ENCODE results near the gene NUP210.

The NUP210 gene

DNA sequence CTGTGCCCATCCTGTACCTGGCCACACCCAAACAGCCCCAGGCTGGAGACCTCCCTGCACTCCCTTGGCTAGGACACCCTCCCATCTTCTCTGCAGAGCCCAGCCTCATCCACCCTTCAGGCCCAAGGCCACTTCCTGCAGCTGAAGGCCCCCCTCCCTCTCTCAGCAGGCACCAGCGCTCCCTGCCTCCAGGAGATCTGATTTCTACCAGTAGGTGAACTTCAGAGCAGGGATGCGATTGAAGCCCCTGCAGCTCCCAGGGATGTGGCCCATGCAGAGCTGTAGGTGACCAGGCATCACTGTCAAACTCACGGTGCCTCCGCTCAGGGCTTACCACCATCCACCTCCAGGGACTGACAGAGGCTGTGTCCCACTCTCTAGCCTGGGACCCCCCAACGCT lies 96.3 kb downstream of the NUP210 start:
- DNase-seq (ENCODE audit: low read depth) = no peak

DNA sequence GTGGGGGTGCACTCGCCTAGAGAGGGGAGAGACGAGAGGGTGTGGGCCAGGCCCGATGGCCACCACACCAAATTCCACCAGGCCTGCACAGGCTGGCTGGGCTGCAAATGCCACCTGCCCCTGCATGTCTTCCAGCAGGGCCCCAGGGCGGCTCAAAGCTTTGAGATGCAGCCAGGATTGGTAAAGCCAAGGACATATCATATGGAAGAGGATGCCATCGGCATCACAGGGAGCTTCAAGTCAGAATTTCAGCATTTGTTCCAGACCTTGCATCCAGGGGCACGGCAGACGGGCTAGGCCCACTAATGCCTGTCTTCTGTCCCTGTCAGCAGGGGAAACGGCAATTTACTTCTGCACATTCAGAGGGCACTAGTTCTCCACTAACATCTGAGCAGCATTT lies 97.8 kb downstream of the NUP210 start:
- DNase-seq (ENCODE audit: low read depth) = no peak

DNA sequence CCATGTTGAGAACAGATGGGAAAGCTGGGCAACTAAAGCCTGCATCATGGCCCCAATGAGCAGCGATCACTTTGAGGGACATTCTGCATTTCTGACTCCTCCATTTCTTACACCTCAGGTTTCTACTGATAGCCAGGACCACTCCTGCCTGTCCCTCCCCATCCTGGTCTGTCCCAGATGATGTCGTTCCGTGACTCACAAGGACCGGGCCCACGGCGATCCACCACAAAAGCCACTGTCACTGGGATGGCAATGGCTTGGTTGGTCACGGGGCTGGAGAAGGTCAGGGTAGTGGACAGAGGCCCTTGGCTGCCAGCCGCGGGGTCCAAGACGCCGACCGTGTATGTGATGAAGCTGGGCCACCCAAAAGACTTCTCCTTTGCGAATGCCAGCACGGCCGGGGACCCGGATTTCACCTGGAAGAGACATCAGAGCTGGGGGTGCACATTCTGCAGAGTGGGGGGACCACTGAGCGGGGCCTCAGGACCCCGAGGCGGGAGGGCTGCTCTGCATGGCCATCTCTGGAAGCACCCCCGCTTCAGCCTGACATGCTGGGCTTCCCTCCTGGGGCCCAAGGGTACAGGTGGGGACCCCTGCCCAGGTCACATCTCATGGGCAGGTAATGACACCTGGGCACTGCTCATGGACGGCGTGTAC lies 100.4 kb downstream of the NUP210 start:
- DNase-seq (ENCODE audit: low read depth) = no peak

DNA sequence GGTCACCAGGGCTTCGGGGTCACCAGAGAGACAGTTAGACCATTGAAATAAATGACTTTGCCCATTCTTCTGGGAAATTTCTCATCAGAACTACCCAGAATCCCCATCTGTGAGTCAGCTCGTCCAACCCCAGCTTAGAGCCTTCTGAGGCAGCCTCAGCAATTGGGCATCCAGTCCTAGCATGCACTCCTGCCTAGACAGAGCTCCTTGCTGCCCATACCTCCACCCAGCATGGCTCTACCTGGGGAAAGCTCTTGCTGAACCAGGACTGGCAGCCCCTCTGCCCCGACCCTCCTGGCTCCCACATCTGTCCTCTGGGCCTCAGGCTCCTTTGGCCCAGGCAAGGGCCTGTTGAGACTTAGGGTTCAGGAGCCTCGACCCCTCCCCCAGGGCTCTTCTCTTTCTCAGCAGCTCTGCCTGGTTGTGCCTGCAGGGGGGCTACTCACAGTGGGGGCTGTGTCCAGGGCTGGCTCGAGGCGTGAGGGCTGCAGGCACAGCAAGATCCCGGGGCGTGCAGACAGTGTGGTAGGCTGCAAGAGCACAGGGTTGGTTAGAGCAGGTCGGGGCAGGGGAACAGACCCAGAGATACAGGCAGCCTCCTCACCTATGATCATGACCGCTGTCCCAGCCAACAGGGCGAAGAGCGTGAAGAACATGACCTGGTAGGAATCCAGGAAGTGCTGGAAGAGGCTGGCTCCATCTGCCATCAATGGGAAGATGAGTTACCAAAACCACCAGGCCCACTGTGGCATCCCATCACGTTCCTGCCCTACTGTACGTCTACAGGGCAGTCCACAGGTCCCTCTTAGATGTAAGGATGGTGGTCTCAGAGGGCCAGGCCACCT lies 101.3 kb downstream of the NUP210 start:
- DNase-seq (ENCODE audit: low read depth) = no peak

DNA sequence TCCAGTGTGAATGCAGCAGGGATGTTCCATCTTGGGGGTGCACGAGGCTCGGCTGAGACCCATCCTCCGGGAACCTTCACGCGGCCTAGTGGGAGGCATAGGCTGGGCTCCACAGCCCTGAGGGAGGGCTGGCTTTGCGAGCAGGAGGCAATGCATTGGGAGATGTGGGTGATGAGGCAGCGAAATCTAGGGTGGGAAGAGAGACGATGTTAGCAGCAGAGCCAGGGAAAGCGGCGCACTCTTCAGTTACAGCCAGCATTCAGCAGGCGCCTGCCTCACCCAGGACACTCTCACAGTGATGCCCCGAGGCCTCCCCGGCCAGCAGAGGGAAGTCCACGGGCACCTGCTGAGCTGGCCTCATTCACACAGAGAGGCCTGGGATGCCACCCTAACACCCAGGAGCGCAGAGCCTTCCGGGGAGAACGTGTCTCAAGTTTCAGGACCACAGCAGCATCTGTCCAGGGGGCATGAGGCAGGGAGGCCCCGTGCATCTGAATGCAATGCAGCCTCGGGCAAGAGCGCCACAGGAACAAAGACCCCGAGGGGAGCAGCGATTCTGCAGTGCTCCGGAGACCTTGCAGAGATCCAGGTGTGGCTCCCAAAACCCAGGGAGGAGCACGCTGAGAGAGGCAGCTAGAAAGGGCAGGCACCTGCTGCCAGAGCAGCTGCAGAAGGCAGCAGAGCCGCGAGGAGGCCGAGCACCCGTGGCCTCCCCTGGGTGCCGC lies 102.4 kb downstream of the NUP210 start:
- no peak for DNase-seq (ENCODE audit: low read depth)

DNA sequence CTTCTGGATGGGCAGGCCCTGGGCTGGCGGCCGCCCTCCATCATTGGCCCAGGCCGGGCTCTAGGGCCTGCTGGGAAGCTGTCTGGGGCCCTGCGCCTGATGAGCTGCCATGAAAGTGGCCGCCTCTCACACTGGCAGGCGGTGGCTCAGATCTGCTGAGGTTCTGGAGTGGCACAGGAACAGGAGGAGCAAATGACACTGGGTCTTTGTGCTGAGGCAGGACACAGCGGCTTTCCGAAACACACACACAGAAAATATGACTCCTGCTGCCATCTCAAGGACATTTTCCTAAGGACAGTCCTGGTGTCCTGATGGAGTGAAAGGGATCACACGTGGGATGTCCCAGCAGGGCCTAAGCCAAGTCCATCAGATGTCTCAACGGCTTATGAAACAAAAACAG lies 103.5 kb downstream of the NUP210 start:
- DNase-seq (ENCODE audit: low read depth) = no peak

DNA sequence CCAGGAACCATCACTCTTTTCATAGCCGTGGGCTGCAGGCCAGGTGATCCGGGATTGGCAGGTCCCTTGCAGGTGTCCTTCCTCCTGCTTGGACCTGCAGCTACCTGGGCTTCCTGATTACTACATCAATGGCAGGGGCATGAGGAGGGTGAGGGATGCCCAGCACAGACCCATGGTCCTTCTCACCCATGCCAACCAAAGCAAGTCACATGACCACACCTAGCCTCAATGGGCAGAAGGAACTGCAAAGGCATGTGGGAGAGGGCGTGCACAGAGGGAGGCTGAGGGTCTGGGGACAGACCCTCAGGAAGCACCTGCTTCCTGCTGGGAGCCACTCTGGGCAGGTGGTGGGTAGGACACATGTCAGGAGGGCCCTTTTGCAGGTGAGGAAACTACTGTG lies 105.2 kb downstream of the NUP210 start:
- DNase-seq (ENCODE audit: low read depth) = no peak

DNA sequence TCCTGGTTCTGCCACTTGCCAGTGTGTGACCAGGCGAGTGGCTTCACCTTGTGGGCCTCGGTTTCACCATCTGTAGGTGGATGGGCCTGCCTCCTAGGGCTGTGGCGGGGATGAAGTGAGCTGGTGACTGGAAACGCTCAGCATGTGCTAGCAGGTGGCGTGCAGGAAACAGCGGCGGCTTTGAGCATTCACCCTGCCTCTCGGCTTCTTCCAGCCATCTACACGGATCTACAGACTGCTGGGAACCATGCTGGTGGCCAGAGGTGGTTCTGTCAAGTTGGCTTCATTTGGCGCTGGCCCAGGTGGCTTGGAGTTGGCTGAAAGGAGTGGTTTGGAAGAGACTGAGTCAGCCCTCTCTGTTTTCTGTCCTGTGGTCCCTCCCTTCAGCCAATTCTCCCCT lies 106.3 kb downstream of the NUP210 start:
- no peak for DNase-seq (ENCODE audit: low read depth)

DNA sequence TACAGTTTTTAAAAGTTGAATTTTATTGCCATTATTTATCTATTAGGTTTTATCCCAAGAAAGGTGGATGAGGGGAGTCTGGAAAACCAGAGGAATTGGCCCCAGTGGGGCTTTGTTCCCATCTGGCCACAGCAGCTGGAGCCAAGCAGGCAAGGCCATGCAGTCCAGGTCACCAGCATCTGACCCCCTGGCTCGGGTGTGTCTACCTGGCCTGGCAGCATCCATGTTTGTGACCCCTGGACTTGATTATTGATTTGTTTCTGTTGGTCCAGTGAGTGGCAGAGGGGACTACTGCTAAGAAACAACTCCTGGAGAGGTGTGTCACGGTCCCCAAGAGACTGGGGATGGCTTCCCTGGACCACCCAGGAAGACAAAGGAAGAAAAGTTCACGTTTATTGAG lies 111.1 kb downstream of the NUP210 start:
- DNase-seq (ENCODE audit: low read depth) = no peak

DNA sequence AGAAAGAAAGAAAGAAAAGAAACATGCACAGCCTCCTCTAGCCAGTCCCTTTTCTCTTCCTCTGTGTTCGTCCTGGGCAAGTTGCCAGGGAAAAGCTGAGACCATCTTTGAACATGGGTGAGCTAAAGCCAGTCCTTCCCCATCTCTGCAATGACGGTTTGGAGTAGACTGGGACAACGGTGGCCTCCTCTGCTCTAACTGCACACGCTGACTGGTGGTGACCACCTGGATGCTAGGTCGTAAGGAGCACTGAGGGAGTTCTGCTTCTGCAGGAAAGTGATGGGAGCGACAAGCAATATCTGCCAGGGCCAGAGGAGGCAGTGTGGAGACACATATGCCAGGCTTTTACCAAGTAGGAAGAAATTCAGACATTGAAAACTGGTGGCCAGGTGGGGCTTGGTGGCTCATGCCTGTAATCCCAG lies 111.7 kb downstream of the NUP210 start:
- peak; percentile 43 for DNase-seq (ENCODE audit: low read depth)

DNA sequence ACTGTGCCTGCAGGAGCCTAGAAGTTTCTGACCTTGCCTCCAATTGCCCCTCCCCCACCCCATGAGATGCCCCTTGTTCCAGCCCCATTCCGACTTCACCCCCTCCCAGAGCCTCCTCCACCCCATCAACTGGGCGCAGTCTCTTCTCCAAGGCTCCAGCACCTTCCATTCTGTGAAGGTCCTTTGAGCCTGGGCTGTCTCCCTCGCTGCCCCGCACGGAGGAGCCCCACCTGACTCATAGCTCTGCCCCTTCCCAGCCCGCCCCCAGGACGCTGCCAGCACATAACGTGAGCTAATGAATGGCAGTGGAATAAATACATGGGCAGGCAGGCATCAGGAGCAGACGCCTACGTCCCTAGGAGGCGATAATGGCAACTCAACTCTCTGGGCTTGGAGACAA lies 113.1 kb downstream of the NUP210 start:
- DNase-seq (ENCODE audit: low read depth) = no peak

DNA sequence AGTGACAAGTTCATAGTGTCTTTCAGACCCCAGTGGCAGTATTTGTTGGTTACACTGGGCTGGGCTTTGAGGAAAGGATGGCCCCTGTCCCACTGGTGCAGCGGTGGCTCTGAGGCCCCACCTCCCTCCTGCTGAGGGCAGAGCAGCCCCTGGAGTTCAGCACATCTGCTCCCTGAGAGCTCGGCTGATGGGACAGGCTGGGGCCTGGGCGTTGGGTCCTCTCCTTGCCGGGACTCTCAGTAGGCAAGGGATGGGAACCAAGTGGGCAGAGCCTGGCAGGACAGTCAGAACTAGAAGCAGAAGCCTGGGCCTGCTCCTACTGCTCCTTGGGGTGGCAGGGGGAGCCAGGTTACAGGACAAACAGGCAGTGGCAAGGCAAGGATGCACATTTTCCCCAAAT lies 114.5 kb downstream of the NUP210 start:
- no peak for DNase-seq (ENCODE audit: low read depth)

DNA sequence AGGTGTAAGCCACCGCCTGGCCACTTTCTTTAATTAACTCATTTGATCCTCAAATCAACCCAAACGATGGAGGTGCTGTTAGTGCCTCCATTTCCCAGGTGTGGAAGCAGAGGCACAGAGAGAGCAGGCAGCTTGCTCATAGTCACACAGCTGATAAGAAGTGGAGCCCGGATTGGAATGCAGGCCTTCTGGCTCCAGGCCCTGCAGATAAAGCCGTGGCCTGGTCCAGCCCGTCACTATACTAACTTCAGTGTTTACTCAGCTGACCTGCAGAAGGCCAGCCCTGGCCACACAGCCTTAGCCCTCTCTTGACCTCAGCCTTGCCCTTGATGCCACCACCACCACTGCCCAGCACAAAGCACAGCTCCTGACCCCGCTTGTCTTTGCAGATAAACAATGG lies 116.7 kb downstream of the NUP210 start:
- DNase-seq (ENCODE audit: low read depth) = no peak

DNA sequence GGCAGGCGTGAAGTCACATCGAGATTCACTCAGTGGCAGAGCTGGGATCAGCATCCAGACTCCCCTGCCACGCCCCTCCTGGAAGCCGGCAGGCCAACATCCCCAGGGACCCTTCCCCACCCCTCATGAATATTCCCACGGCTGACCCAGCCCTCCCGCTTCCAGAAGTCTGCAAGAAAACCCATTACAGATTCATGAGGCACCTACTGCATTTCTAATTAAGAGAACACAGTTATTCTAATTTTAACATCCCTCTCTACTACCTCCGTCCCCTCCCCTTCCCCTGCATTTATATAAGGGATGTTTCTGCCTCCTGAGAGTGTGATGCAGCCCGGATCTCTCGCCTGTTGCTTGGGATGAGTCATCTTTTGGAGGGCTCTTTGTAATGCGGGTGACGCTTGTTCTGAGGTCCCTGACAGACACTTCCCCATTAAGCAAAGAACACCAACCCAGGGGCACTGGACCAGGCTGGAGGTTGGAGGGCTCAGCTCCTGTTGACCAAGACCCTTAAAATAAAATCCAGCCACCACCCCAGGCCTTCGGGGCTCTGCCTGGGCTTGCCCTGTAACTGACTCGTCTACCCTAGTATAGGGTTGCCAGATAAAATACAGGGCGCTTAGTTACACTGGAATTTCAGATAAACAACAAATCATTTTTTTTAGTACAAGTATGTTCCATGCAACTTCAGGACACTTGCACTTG lies 118.7 kb downstream of the NUP210 start:
- peak; percentile 76 for DNase-seq (ENCODE audit: low read depth)

DNA sequence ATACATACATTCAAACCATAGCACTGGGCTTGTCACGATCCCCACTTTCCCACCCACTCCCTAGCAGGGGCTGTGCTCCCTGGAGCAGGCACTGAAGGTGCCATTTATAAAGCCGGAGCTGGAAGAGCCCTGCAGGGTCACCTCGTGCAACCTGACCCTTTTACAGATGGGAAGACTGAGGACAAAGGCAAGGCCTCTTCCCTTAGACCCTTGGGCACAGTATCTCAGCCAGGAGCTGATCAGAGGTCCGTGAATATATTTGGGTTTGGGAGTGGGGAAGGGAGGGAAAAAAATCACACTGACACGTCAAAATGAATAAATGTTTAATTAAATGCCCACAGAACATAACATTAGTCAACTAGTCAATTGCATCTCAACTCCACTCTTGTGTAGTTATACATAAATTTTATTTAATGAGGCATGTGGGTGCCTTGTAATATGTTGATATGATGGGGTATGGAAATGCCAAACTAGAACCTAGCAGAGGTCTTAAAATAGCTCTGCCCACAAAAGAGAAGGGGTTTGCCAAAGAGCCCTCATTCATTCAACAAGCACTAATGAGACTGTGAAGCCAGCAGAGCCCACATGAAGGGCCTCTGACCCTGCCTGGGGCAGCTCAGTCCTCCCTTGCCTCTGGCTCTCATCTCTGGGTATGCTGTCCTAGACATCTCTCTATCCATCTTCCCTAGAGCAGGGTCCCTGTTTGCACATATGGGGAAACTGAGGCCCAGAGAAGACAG lies 119.4 kb downstream of the NUP210 start:
- no peak for DNase-seq (ENCODE audit: low read depth)

DNA sequence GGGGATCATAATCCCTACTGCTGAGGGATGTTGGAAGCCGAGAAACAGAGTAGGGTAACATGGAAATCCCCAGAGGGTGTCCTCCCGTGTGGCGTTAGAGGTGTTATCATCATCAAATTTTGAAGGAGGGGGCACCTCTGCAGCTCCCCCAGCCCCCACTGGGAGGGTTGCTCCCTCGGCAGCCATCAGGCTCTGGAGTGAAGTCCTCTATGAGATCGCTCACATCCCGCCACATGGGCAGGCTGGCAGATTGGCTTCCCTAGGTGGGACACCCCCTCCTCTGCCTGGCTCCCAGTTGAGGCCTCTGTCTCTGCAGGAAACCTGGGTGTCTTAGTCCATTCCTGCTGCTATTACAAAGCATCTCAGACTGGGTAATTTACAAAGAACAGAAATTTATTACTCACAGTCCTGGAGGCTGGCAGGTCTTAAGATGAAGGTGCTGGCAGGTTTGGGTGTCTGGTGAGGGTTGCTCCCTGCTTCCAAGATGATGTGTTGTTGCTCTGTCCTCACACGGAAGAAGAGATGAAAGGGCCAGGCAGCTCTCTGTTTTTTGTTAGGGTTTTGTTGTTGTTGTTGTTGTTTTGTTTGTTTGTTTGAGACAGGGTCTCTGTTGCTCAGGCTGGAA lies 120.5 kb downstream of the NUP210 start:
- DNase-seq (ENCODE audit: low read depth) = no peak

DNA sequence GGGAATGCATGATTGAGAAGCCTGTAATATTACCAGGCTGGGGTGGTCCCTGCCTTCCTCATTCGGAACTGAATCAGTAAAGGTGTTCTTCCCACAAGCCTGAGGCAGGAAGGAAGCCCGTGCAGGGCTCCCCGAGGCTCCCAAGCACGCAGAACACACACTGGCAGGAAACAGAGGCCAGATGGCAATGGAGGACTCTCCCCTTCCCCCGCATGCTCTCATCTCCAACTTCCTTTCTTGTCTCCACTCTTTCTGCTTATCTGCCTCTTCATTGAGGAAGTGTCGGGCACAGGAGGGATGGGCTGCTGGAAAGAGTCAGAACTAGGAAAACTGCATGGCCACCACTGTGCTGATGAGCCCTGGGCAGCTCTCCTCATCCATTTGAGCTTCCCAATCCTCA lies 123.5 kb downstream of the NUP210 start:
- no peak for DNase-seq (ENCODE audit: low read depth)

DNA sequence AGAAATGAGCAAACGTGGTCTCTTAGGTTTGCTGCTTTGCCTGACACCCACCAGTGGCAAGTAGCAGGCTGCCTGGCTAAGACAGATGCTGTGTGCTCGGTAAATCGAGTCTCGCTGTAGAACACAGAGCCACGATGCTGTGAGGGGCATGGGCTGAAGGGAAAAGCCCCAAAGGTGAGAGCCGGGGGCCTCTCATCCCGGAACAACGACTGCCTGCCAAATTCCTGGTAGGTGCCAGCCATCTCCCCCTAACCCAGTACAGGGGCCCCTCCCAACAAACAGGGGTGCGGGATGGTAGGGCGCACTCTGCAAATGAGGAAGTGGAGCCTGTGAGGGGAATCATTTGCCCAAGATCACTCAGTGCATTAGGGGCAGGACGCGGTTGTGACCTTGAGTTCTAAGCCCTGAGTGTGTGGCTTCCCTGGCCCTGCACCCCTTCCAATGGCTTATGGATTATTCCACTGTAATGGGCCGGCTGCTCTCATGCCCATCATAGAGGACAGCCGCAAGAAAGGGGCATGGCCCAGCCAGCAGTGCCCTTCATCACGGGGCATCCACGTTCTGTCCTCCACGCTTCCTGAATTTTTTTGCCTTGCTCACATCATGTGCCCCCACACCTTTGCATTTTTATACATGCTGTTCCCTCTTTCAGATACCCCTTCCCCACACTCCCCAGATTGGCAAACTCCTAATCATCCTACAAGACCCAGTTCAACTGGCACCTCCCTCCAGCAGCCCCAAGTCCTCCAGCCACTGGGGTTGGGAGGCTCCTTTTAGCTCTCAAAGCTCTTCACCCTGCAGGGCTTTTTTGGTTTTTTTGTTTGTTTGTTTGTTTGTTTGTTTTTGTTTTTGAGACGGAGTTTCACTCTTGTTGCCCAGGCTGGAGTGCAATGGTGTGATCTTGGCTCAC lies 125.4 kb downstream of the NUP210 start:
- DNase-seq (ENCODE audit: low read depth) = no peak

DNA sequence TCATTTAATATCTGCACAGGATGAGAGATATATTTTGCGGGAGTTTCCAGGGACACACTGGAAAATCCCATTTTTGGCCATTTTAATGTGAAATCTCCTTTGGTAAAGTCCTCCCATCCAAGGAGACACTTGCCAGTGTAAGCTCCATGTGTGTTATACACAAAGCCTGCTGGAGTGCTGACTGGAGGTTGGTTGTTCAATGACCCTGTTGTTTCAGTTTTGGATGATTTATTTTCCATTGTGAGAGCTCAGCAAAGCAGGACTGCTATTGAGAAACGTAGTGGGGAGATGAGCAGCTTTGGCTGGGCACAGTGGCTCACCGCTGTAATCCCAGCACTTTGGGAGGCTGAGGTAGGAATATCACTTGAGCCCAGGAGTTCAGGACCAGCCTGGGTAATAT lies 127.7 kb downstream of the NUP210 start:
- no peak for DNase-seq (ENCODE audit: low read depth)

DNA sequence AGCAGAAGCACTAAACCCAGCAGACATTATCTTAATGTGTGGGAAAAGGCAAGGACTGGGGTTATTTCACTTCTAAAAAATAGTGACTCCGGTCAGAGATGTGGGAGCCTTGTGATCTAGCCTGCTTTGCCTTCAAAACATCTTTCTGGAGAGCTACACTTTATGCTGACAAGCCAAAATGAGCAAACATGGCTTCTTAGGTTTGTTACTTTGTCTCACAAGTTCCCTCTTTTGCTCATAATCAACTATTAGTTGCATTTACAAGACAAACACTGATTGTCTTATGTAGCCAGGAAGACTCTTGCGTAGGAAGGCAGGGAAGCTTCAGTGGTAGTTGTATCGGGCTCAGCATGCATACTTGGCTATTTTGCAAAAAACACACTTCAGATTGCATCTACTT lies 129.2 kb downstream of the NUP210 start:
- no peak for DNase-seq (ENCODE audit: low read depth)
